B cell (primary cell): ENCODE data around the gene ZNF462. TPM values are rescaled to one million over a fixed set of nuclear protein-coding genes. Genes with fewer than 3 reads are reported as not detected.

Experiments
- ATAC-seq: fragments of 200-7000 bp; cut with Tn5 transposase; one replicate; pipeline ENCODE4 v1.10.0; 2021; ENCODE audit warnings: low read depth, mild to moderate bottlenecking, moderate number of reproducible peaks, moderate library complexity
- CTCF ChIA-PET: fragments of 350-600 bp; sonication (Branson Sonifier 250); formaldehyde crosslinking; loops from one replicate; lab custom pipeline; 2021; ENCODE audit warnings: antibody characterized with exemption, inconsistent platforms; lab: Charles Lee
- POLR2A ChIA-PET: fragments of 350-600 bp; sonication (Branson Sonifier 250); formaldehyde crosslinking; loops from one replicate; lab custom pipeline; 2021; ENCODE audit warnings: antibody characterized with exemption; lab: Charles Lee
- DNase-seq: peaks from one replicate; pipeline ENCODE4 v3.0.0; 2013
- H2AFZ ChIP-seq: 2 replicates; pipeline ENCODE4 v1.6.1; 2012; ENCODE audit warnings: mild to moderate bottlenecking, low read depth, low read length; ENCODE audit not compliant: insufficient read depth, poor library complexity, severe bottlenecking
- H3K27ac ChIP-seq, 2 donors: 1 replicate in 1 of 2; 2 replicates in 1 of 2; pipeline ENCODE4 v1.5.1; 2012 to 2013; ENCODE audit warnings: low read length in 2 of 2, mild to moderate bottlenecking in 2 of 2, moderate library complexity in 1 of 2
- H3K27me3 ChIP-seq, 4 experiments: fragments of 200-600 bp in 1 of 4; sonication (generic) in 1 of 4; replicated peaks in 1 of 4; 1 replicate in 2 of 4; 2 replicates in 2 of 4; pipeline versions ENCODE4 v1.6.1 to v1.7.0; 2013 to 2016; ENCODE audit warnings: low read length in 3 of 4, mild to moderate bottlenecking in 2 of 4, mixed read lengths in 1 of 4, moderate library complexity in 1 of 4; ENCODE audit not compliant: insufficient read depth in 4 of 4, control insufficient read depth in 3 of 4; ENCODE audit errors: control extremely low read depth in 1 of 4
- H3K36me3 ChIP-seq, 2 experiments: replicated peaks in 1 of 2; 1 replicate in 1 of 2; 2 replicates in 1 of 2; pipeline versions ENCODE4 v1.6.1 to v1.7.1; 2013; ENCODE audit warnings: low read length in 1 of 2; ENCODE audit not compliant: insufficient read depth in 2 of 2, control insufficient read depth in 1 of 2; ENCODE audit errors: control extremely low read depth in 1 of 2, extremely low read depth in 1 of 2
- H3K4me1 ChIP-seq, 2 donors: fragments of 200-600 bp in 1 of 2; sonication (generic) in 1 of 2; 1 replicate in 1 of 2; 2 replicates in 1 of 2; pipeline versions ENCODE4 v1.5.1 to v1.6.1; 2013 to 2017; ENCODE audit warnings: low read length in 2 of 2; ENCODE audit not compliant: control insufficient read depth in 2 of 2, insufficient read depth in 2 of 2
- H3K4me2 ChIP-seq: replicated peaks from 2 replicates; pipeline ENCODE3; 2012; ENCODE audit warnings: mild to moderate bottlenecking, low read depth, low read length; ENCODE audit not compliant: poor library complexity, severe bottlenecking
- H3K4me3 ChIP-seq, 5 experiments: fragments of 200-600 bp in 1 of 5; sonication (generic) in 1 of 5; 1 replicate in 3 of 5; 2 replicates in 2 of 5; pipeline versions ENCODE4 v1.5.1 to v1.7.0; 2011 to 2016; ENCODE audit warnings: low read length in 4 of 5, mild to moderate bottlenecking in 4 of 5, low read depth in 2 of 5, control low read depth in 1 of 5, moderate library complexity in 1 of 5; ENCODE audit not compliant: insufficient read depth in 1 of 5; ENCODE audit errors: control extremely low read depth in 1 of 5, extremely low read depth in 1 of 5
- H3K79me2 ChIP-seq: fragments of 200-600 bp; sonication (generic); one replicate; pipeline ENCODE4 v1.6.0; 2016; ENCODE audit warnings: low read length; ENCODE audit not compliant: control insufficient read depth, insufficient read depth
- H3K9ac ChIP-seq: fragments of 200-600 bp; sonication (generic); 2 replicates; pipeline ENCODE4 v1.6.1; 2017; ENCODE audit warnings: mild to moderate bottlenecking, low read length, moderate library complexity
- H3K9me3 ChIP-seq, 3 donors: one replicate each; pipeline versions ENCODE4 v1.6.1 to v1.7.1; 2013; ENCODE audit warnings: low read length in 2 of 3; ENCODE audit not compliant: control insufficient read depth in 2 of 3, insufficient read depth in 1 of 3; ENCODE audit errors: control extremely low read depth in 1 of 3
- H4K20me1 ChIP-seq: 2 replicates; pipeline ENCODE4 v1.6.0; 2012; ENCODE audit warnings: mild to moderate bottlenecking, low read length; ENCODE audit not compliant: insufficient read depth, control insufficient read depth, poor library complexity, severe bottlenecking
- H3K27ac Mint-ChIP-seq: one replicate; pipeline ENCODE4 v1.8.0; 2021; ENCODE audit warnings: mixed read lengths
- H3K27me3 Mint-ChIP-seq: one replicate; pipeline ENCODE4 v1.8.0; 2021; ENCODE audit warnings: mixed read lengths
- H3K4me1 Mint-ChIP-seq: one replicate; pipeline ENCODE4 v1.8.0; 2021; ENCODE audit warnings: mixed read lengths
- H3K4me3 Mint-ChIP-seq: one replicate; pipeline ENCODE4 v1.8.0; 2021; ENCODE audit warnings: mixed read lengths
- H3K9me3 Mint-ChIP-seq: one replicate; pipeline ENCODE4 v1.8.0; 2022; ENCODE audit warnings: mixed read lengths; ENCODE audit not compliant: insufficient read depth
- CTCF ChIP-seq: fragments of 200-600 bp; IDR thresholded peaks from one replicate; pipeline ENCODE4 v1.8.0; 2022; ENCODE audit warnings: antibody characterized with exemption, mild to moderate bottlenecking
- EZH2 ChIP-seq: IDR thresholded peaks from 2 replicates; pipeline ENCODE4 v1.6.1; 2012; ENCODE audit warnings: borderline replicate concordance, low read depth, mild to moderate bottlenecking, moderate library complexity, low read length; ENCODE audit not compliant: insufficient read depth, poor library complexity, severe bottlenecking
- WGBS: methylation state at CpG from one replicate; pipeline ENCODE4 v1.1.5; 2013; ENCODE audit warnings: missing lambda C conversion rate; ENCODE audit not compliant: insufficient coverage; 5-methylcytosine and 5-hydroxymethylcytosine counted together
- intact Hi-C: fragments of 100-400 bp; cut with micrococcal nuclease; formaldehyde crosslinking; loops from one replicate; pipeline ENCODE4 v1.10.0; 2022
- polyA plus RNA-seq: library from polyadenylated mRNA; depleted of rRNA; stranded (reverse); fragments of >200 nt; gene quantifications from 2 replicates; pipeline ENCODE4 v1.2.3, GENCODE V29; 2012
- total RNA-seq, 2 donors: library from RNA; stranded (reverse); fragments of 120-200 nt in 1 of 2; gene quantifications; 1 replicate in 1 of 2; 2 replicates in 1 of 2; pipeline versions ENCODE4 v1.2.3 to v1.2.4, GENCODE V29; 2013 to 2022

The ZNF462 gene
- total and polyA plus RNA-seq, 2 donors (not counting 1 experiment from before 2014, with no cell fraction given): not detected

GRCh38 chr9:106953174-106953573, 90.2 kb downstream of the ZNF462 start:
- Histone ChIP-seq H3K27ac (no peak overlapping the region), H3K4me1 (no peaks in the 10 kb centered on the region), H3K4me3 (no peak overlapping the region), H3K9ac (no peak overlapping the region), H3K36me3 (no peaks in the 10 kb centered on the region), H3K4me2 (no peak overlapping the region), H2AFZ (no peak overlapping the region), H4K20me1 (no peaks in the 10 kb centered on the region), H3K27me3 (no peaks in the 10 kb centered on the region), H3K9me3 (no peaks in the 10 kb centered on the region), H3K79me2 (no peaks in the 10 kb centered on the region)
- intact Hi-C loops: no loop called here
- Mint-ChIP-seq H3K27ac (no peak overlapping the region), H3K4me3 (no peak overlapping the region), H3K4me1 (no peaks in the 10 kb centered on the region), H3K27me3 (peaks cover 16% of the 10 kb centered on the region), H3K9me3 (no peaks in the 10 kb centered on the region)
- DNase-seq (no peak), ATAC-seq (no peak)
- no peak for TF ChIP-seq CTCF
- no peak for TF ChIP-seq EZH2
- WGBS: 100% methylated on average over 3 of the region's 3 CpGs
- CTCF ChIA-PET: no interaction called here
- POLR2A ChIA-PET: no interaction called here

GRCh38 chr9:106954558-106954957, 91.6 kb downstream of the ZNF462 start:
- no peak overlapping the region for H3K9ac ChIP-seq
- H3K27ac ChIP-seq: no peak overlapping the region
- no CpG with 5 or more reads among the region's 1 CpG for WGBS
- ATAC-seq (no peak), DNase-seq (no peak)
- H3K9me3 Mint-ChIP-seq: no peaks in the 10 kb centered on the region
- H3K79me2 ChIP-seq: no peaks in the 10 kb centered on the region
- TF ChIP-seq CTCF: no peak
- TF ChIP-seq EZH2: no peak
- no peaks in the 10 kb centered on the region for H3K4me1 ChIP-seq
- H3K27me3 ChIP-seq: no peaks in the 10 kb centered on the region
- H3K36me3 ChIP-seq: no peaks in the 10 kb centered on the region
- no peak overlapping the region for H3K4me3 Mint-ChIP-seq
- ChIA-PET POLR2A (no interaction called here), CTCF (no interaction called here)
- no peaks in the 10 kb centered on the region for H4K20me1 ChIP-seq
- H3K4me2 ChIP-seq: no peak overlapping the region
- intact Hi-C loops: no loop called here
- H3K27ac Mint-ChIP-seq: no peak overlapping the region
- H3K27me3 Mint-ChIP-seq: peaks cover 16% of the 10 kb centered on the region
- no peak overlapping the region for H3K4me3 ChIP-seq
- H3K4me1 Mint-ChIP-seq: no peaks in the 10 kb centered on the region
- H3K9me3 ChIP-seq: no peaks in the 10 kb centered on the region
- no peak overlapping the region for H2AFZ ChIP-seq
